Colonic mucosa (tissue), 4 donors: ENCODE measurements around the gene CCDC146. TPM values are rescaled to one million over a fixed set of nuclear protein-coding genes. Genes with fewer than 3 reads are reported as not detected.
"Not testable (repeated sequence)": the region's sequence is repeated elsewhere in the genome, so short reads cannot be mapped to it uniquely, and the experiment has no call there.

Source experiments
- DNase-seq: peaks from one replicate; pipeline ENCODE4 v3.0.0-alpha.2; 2020
- H3K27ac ChIP-seq: fragments of 200-600 bp; one replicate; pipeline ENCODE4 v1.8.0; 2021
- H3K27me3 ChIP-seq: fragments of 200-600 bp; one replicate; pipeline ENCODE4 v1.8.0; 2021
- H3K36me3 ChIP-seq: fragments of 200-600 bp; one replicate; pipeline ENCODE4 v1.8.0; 2021
- H3K4me1 ChIP-seq: fragments of 200-600 bp; one replicate; pipeline ENCODE4 v1.8.0; 2021; ENCODE audit warnings: mild to moderate bottlenecking
- H3K4me3 ChIP-seq: fragments of 200-600 bp; one replicate; pipeline ENCODE4 v1.8.0; 2021
- H3K9ac ChIP-seq, 2 donors: one replicate each; pipeline ENCODE4 v1.7.0; 2013; ENCODE audit warnings: control low read depth in 2 of 2, low read depth in 2 of 2, low read length in 2 of 2
- H3K9me3 ChIP-seq: fragments of 200-600 bp; one replicate; pipeline ENCODE4 v1.8.0; 2021
- intact Hi-C: fragments of 100-400 bp; cut with DNase I; formaldehyde crosslinking; loops from one replicate; pipeline ENCODE4 v1.14.1; 2022
- total RNA-seq, 2 donors: library from RNA; stranded (reverse); fragmentation: NEBNext Ultra II Directional in 1 of 2; extraction: Animal tissue kit (Norgen Biotek cat#: 25700) in 1 of 2; gene quantifications; one replicate each; pipeline ENCODE4 v1.2.1, GENCODE V29; 2021
- TF ChIP-seq, protein P1 (sequence below): fragments of 200-600 bp; IDR thresholded peaks from one replicate; pipeline ENCODE4 v1.8.0; 2022; ENCODE audit warnings: antibody characterized with exemption, mild to moderate bottlenecking
- donor health status: healthy.
- donor health status: DM: no; HTN: no; CAD: no.
- donor health status: DM: no; HTN: no; CAD: no.

Gene CCDC146
- total RNA-seq, 2 donors from 2014 or later = 3.6 to 18.2 TPM

GRCh38 chr7:77205706-77206105 is 83.3 kb downstream of the CCDC146 start:
- intact Hi-C loops = no loop called here
- Histone ChIP-seq H3K4me3 (no peak overlapping the region), H3K9ac (no peak overlapping the region), H3K27me3 (no peaks in the 10 kb centered on the region), H3K4me1 (peaks cover 6% of the 10 kb centered on the region), H3K9me3 (no peaks in the 10 kb centered on the region), H3K27ac (no peak overlapping the region), H3K36me3 (no peaks in the 10 kb centered on the region)
- TF ChIP-seq, protein P1, sequence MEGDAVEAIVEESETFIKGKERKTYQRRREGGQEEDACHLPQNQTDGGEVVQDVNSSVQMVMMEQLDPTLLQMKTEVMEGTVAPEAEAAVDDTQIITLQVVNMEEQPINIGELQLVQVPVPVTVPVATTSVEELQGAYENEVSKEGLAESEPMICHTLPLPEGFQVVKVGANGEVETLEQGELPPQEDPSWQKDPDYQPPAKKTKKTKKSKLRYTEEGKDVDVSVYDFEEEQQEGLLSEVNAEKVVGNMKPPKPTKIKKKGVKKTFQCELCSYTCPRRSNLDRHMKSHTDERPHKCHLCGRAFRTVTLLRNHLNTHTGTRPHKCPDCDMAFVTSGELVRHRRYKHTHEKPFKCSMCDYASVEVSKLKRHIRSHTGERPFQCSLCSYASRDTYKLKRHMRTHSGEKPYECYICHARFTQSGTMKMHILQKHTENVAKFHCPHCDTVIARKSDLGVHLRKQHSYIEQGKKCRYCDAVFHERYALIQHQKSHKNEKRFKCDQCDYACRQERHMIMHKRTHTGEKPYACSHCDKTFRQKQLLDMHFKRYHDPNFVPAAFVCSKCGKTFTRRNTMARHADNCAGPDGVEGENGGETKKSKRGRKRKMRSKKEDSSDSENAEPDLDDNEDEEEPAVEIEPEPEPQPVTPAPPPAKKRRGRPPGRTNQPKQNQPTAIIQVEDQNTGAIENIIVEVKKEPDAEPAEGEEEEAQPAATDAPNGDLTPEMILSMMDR = no peak
- no peak for DNase-seq

GRCh38 chr7:77208416-77208815 is 86.0 kb downstream of the CCDC146 start:
- no peaks in the 10 kb centered on the region for H3K36me3 ChIP-seq
- H3K9me3 ChIP-seq = no peaks in the 10 kb centered on the region
- no peak overlapping the region for H3K27ac ChIP-seq
- DNase-seq = no peak
- no peaks in the 10 kb centered on the region for H3K4me1 ChIP-seq
- no peak overlapping the region for H3K4me3 ChIP-seq
- TF ChIP-seq, protein P1 = no peak
- H3K9ac ChIP-seq = no peak overlapping the region
- no peaks in the 10 kb centered on the region for H3K27me3 ChIP-seq
- intact Hi-C loops = no loop called here

- TF ChIP-seq, protein P1 = no peak
- H3K4me1 ChIP-seq = no peaks in the 10 kb centered on the region
- intact Hi-C loops = no loop called here
- no peak overlapping the region for H3K9ac ChIP-seq
- DNase-seq = no peak
- H3K4me3 ChIP-seq = no peak overlapping the region
- no peak overlapping the region for H3K27ac ChIP-seq
- H3K27me3 ChIP-seq = no peaks in the 10 kb centered on the region
- no peaks in the 10 kb centered on the region for H3K9me3 ChIP-seq
- H3K36me3 ChIP-seq = no peaks in the 10 kb centered on the region
Measured at GRCh38 chr7:77209479-77210139, 87.2 kb downstream of the CCDC146 start.

DNA sequence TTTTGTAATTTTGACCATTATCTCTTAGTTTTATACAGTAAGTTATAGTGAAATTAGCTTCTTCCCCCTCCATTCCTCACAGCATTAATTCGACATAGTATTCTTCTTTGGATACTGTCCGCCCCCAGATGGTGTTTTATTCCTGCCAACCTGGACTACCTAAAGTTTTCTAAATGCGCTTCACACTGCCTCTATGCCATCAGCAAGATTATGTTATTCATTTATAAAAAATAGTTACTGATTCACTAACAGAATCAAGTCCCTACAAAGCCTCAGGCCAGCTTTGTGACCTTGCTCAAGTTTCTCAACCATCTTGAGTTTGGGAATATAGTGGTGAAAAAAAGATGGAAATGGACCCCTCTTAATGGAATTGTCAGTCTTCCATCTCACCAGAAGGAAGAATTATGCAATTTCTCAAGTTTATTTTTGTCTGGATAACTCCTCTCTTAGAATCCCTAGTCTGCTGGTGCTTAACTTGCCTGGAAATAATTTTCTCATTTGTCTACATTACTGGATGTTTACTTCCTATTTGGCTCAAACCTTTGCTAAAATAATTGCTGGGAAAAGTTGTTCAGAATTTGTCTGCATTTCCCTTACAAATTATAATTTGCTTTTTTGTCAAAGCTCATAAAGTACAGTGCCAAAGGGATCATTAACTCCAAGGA is 93.9 kb downstream of the CCDC146 start:
- Histone ChIP-seq H3K9me3 (no peaks in the 10 kb centered on the region), H3K27me3 (no peaks in the 10 kb centered on the region), H3K4me3 (no peak overlapping the region), H3K4me1 (no peaks in the 10 kb centered on the region), H3K36me3 (no peaks in the 10 kb centered on the region), H3K9ac (no peak overlapping the region), H3K27ac (no peak overlapping the region)
- TF ChIP-seq, protein P1 = no peak
- DNase-seq = no peak
- intact Hi-C loops = no loop called here

DNA sequence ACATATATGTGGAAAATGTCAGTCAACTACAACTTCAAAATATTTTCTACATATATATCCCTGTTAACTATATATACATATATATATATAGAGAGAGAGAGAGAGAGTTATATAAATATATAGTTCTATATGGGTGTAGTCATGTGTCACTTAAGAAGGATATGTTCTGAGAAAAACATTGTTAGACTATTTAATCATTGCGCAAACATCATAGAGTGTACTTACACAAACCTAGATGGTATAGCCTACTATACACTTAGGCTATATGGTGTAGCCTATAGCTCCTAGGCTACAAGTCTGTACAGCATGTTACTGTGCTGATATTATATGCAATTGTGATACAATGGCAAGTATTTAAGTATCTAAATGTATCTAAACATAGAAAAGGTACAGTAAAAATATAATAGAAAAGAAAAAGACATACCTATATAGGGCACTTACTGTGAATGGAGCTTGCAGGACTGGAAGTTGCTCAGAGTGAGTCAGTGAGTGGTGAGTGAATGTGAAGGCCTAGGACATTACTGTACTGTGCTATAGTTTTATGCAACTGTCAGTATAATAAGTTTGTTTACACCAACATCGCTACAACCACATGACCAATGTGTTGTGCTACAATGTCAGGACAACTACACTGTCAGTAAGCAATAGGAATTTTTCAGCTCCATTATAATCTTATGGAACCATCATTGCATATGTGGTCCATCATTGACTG is 95.2 kb downstream of the CCDC146 start:
- TF ChIP-seq, protein P1 = no peak
- H3K27me3 ChIP-seq = no peaks in the 10 kb centered on the region
- no peaks in the 10 kb centered on the region for H3K4me1 ChIP-seq
- intact Hi-C loops = no loop called here
- no peak overlapping the region for H3K27ac ChIP-seq
- H3K9me3 ChIP-seq = no peaks in the 10 kb centered on the region
- no peak overlapping the region for H3K9ac ChIP-seq
- H3K36me3 ChIP-seq = no peaks in the 10 kb centered on the region
- no peak for DNase-seq
- no peak overlapping the region for H3K4me3 ChIP-seq

DNA sequence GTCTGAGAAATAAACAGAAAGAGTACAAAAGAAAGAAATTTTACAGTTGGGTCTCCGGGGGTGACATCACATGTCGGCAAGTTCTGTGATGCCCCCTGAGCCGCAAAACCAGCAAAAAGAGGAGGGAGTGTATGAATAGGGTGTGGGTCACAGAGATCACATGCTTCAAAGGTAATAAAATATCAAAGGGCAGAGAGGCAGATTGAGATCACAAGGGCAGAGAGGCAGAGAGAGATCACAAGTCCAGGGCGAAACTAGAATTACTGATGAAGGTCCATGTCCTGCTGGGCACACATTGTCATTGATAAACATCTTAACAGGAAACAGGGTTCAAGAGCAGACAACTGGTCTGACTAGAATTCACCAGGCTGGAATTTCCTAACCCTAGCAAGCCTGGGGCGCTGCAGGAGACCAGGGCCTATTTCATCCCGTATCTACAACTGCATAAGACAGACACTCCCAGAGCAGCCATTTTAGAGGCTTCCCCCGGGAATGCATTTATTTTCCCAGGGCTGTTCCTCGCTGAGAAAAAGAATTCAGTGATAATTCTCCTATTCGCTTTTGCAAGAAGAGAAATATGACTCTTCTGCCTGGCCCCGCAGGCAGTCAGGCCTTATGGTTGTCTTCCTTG is 97.4 kb downstream of the CCDC146 start:
- H3K4me3 ChIP-seq, H3K36me3 ChIP-seq, intact Hi-C loops, H3K27ac ChIP-seq, H3K9me3 ChIP-seq, DNase-seq, H3K4me1 ChIP-seq, H3K27me3 ChIP-seq, H3K9ac ChIP-seq: not testable (repeated sequence)
